HEK293 (cell line): ENCODE data around the gene LCN9.
"Not testable (repeated sequence)": the region's sequence is repeated elsewhere in the genome, so short reads cannot be mapped to it uniquely, and the experiment has no call there.

Experiments used
- HOXA7 ChIP-seq: sonication (generic); formaldehyde crosslinking; IDR thresholded peaks from 2 replicates; pipeline ENCODE4 v1.8.1; 2022; ENCODE audit warnings: missing genetic modification reagents, borderline replicate concordance
- RBAK ChIP-seq: fragments of 450-650 bp; formaldehyde crosslinking; IDR thresholded peaks from 2 replicates; pipeline ENCODE4 v1.5.1; 2016; ENCODE audit warnings: missing biosample characterization, missing genetic modification characterization
- YY1 ChIP-seq: fragments of 450-650 bp; formaldehyde crosslinking; IDR thresholded peaks from 2 replicates; pipeline ENCODE4 v1.5.1; 2018; ENCODE audit warnings: missing biosample characterization, missing genetic modification characterization
- ZBTB20 ChIP-seq: fragments of 450-650 bp; formaldehyde crosslinking; IDR thresholded peaks from 2 replicates; pipeline ENCODE4 v1.5.1; 2016; ENCODE audit warnings: missing biosample characterization, missing genetic modification characterization
- ZFP3 ChIP-seq: fragments of 450-650 bp; formaldehyde crosslinking; IDR thresholded peaks from 2 replicates; pipeline ENCODE4 v1.5.1; 2016; ENCODE audit warnings: low read depth, missing biosample characterization, missing genetic modification characterization
- ZNF558 ChIP-seq: fragments of 450-650 bp; formaldehyde crosslinking; IDR thresholded peaks from 2 replicates; pipeline ENCODE4 v1.5.1; 2016; ENCODE audit warnings: missing biosample characterization, missing genetic modification characterization
- ZNF585B ChIP-seq: fragments of 450-650 bp; formaldehyde crosslinking; IDR thresholded peaks from 2 replicates; pipeline ENCODE4 v1.5.1; 2016; ENCODE audit warnings: missing biosample characterization, missing genetic modification characterization
- ZNF768 ChIP-seq: fragments of 450-650 bp; formaldehyde crosslinking; IDR thresholded peaks from 2 replicates; pipeline ENCODE4 v1.5.1; 2018; ENCODE audit warnings: missing biosample characterization, mild to moderate bottlenecking, missing genetic modification characterization
- TF ChIP-seq, protein P1 (sequence below): fragments of 450-650 bp; formaldehyde crosslinking; IDR thresholded peaks from 2 replicates; pipeline ENCODE4 v1.5.1; 2016; ENCODE audit warnings: missing biosample characterization, missing genetic modification characterization
- TF ChIP-seq, protein P2 (sequence below): IDR thresholded peaks from 2 replicates; pipeline ENCODE4 v1.6.1; 2011; ENCODE audit warnings: mild to moderate bottlenecking, low read depth, low read length, borderline replicate concordance
- TF ChIP-seq, protein P3 (sequence below): fragments of 450-650 bp; formaldehyde crosslinking; IDR thresholded peaks from 2 replicates; pipeline ENCODE4 v1.5.1; 2016; ENCODE audit warnings: missing biosample characterization, missing genetic modification characterization
- TF ChIP-seq, protein P4 (sequence below): fragments of 450-650 bp; formaldehyde crosslinking; IDR thresholded peaks from 2 replicates; pipeline ENCODE4 v1.5.1; 2016; ENCODE audit warnings: missing biosample characterization, missing genetic modification characterization
- TF ChIP-seq, protein P5 (sequence below): fragments of 450-650 bp; formaldehyde crosslinking; IDR thresholded peaks from 2 replicates; pipeline ENCODE4 v1.5.1; 2016; ENCODE audit warnings: missing biosample characterization, missing genetic modification characterization
- TF ChIP-seq, protein P6 (sequence below): fragments of 450-650 bp; formaldehyde crosslinking; IDR thresholded peaks from 2 replicates; pipeline ENCODE4 v1.5.1; 2016; ENCODE audit warnings: missing biosample characterization, missing genetic modification characterization

DNA sequence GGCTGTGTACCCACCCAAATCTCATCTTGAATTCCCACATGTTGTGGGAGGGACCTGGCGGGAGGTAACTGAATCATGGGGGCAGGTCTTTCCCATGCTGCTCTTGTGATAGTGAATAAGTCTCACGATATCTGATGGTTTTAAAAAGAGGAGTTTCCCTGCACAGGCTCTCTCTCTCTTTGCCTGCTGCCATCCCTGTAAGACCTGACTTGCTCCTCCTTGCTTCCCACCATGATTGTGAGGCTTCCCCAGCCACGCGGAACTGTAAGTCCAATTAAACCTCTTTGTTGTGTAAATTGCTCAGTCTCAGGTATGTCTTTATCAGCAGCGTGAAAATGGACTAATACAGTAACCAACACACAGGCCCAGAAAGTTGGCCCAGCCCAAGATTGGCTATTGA lies 5.9 kb downstream of the LCN9 start:
- TF ChIP-seq, protein P1, sequence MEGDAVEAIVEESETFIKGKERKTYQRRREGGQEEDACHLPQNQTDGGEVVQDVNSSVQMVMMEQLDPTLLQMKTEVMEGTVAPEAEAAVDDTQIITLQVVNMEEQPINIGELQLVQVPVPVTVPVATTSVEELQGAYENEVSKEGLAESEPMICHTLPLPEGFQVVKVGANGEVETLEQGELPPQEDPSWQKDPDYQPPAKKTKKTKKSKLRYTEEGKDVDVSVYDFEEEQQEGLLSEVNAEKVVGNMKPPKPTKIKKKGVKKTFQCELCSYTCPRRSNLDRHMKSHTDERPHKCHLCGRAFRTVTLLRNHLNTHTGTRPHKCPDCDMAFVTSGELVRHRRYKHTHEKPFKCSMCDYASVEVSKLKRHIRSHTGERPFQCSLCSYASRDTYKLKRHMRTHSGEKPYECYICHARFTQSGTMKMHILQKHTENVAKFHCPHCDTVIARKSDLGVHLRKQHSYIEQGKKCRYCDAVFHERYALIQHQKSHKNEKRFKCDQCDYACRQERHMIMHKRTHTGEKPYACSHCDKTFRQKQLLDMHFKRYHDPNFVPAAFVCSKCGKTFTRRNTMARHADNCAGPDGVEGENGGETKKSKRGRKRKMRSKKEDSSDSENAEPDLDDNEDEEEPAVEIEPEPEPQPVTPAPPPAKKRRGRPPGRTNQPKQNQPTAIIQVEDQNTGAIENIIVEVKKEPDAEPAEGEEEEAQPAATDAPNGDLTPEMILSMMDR (tag by site-specific recombination): not testable (repeated sequence)
- TF ChIP-seq, protein P2, sequence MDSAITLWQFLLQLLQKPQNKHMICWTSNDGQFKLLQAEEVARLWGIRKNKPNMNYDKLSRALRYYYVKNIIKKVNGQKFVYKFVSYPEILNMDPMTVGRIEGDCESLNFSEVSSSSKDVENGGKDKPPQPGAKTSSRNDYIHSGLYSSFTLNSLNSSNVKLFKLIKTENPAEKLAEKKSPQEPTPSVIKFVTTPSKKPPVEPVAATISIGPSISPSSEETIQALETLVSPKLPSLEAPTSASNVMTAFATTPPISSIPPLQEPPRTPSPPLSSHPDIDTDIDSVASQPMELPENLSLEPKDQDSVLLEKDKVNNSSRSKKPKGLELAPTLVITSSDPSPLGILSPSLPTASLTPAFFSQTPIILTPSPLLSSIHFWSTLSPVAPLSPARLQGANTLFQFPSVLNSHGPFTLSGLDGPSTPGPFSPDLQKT: not testable (repeated sequence)
- TF ChIP-seq ZNF558 (tag by site-specific recombination); ZNF768 (tag by site-specific recombination); RBAK (tag by site-specific recombination); ZNF585B (tag by site-specific recombination); YY1 (tag by site-specific recombination); ZBTB20; ZFP3 (tag by site-specific recombination); HOXA7 (CRISPR knock-in tag): not testable (repeated sequence)
- TF ChIP-seq, protein P3, sequence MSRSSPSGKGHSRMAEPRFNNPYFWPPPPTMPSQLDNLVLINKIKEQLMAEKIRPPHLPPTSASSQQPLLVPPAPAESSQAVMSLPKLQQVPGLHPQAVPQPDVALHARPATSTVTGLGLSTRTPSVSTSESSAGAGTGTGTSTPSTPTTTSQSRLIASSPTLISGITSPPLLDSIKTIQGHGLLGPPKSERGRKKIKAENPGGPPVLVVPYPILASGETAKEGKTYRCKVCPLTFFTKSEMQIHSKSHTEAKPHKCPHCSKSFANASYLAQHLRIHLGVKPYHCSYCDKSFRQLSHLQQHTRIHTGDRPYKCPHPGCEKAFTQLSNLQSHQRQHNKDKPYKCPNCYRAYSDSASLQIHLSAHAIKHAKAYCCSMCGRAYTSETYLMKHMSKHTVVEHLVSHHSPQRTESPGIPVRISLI (tag by site-specific recombination): not testable (repeated sequence)
- TF ChIP-seq, protein P4, sequence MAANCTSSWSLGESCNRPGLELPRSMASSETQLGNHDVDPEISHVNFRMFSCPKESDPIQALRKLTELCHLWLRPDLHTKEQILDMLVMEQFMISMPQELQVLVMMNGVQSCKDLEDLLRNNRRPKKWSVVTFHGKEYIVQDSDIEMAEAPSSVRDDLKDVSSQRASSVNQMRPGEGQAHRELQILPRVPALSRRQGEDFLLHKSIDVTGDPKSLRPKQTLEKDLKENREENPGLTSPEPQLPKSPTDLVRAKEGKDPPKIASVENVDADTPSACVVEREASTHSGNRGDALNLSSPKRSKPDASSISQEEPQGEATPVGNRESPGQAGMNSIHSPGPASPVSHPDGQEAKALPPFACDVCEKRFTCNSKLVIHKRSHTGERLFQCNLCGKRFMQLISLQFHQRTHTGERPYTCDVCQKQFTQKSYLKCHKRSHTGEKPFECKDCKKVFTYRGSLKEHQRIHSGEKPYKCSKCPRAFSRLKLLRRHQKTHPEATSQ (tag by site-specific recombination): not testable (repeated sequence)
- TF ChIP-seq, protein P5, sequence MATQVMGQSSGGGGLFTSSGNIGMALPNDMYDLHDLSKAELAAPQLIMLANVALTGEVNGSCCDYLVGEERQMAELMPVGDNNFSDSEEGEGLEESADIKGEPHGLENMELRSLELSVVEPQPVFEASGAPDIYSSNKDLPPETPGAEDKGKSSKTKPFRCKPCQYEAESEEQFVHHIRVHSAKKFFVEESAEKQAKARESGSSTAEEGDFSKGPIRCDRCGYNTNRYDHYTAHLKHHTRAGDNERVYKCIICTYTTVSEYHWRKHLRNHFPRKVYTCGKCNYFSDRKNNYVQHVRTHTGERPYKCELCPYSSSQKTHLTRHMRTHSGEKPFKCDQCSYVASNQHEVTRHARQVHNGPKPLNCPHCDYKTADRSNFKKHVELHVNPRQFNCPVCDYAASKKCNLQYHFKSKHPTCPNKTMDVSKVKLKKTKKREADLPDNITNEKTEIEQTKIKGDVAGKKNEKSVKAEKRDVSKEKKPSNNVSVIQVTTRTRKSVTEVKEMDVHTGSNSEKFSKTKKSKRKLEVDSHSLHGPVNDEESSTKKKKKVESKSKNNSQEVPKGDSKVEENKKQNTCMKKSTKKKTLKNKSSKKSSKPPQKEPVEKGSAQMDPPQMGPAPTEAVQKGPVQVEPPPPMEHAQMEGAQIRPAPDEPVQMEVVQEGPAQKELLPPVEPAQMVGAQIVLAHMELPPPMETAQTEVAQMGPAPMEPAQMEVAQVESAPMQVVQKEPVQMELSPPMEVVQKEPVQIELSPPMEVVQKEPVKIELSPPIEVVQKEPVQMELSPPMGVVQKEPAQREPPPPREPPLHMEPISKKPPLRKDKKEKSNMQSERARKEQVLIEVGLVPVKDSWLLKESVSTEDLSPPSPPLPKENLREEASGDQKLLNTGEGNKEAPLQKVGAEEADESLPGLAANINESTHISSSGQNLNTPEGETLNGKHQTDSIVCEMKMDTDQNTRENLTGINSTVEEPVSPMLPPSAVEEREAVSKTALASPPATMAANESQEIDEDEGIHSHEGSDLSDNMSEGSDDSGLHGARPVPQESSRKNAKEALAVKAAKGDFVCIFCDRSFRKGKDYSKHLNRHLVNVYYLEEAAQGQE (tag by site-specific recombination): not testable (repeated sequence)
- TF ChIP-seq, protein P6, sequence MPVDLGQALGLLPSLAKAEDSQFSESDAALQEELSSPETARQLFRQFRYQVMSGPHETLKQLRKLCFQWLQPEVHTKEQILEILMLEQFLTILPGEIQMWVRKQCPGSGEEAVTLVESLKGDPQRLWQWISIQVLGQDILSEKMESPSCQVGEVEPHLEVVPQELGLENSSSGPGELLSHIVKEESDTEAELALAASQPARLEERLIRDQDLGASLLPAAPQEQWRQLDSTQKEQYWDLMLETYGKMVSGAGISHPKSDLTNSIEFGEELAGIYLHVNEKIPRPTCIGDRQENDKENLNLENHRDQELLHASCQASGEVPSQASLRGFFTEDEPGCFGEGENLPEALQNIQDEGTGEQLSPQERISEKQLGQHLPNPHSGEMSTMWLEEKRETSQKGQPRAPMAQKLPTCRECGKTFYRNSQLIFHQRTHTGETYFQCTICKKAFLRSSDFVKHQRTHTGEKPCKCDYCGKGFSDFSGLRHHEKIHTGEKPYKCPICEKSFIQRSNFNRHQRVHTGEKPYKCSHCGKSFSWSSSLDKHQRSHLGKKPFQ (tag by site-specific recombination): not testable (repeated sequence)
